Pancreas (tissue), 10 donors: ENCODE measurements around the gene GRK5. TPM values are rescaled to one million over a fixed set of nuclear protein-coding genes. Genes with fewer than 3 reads are reported as not detected.
"Not testable (repeated sequence)": the region's sequence is repeated elsewhere in the genome, so short reads cannot be mapped to it uniquely, and the experiment has no call there.

Experiments
- ATAC-seq, 4 donors: fragments of 200-7000 bp; cut with Tn5 transposase; one replicate each; pipeline versions ENCODE4 v1.8.0 to v1.9.1; 2020; ENCODE audit warnings: mild to moderate bottlenecking in 4 of 4, moderate library complexity in 4 of 4
- DNase-seq, 6 donors: peaks; one replicate each; pipeline ENCODE4 v3.0.0-alpha.2; 2020
- FAIRE-seq: peaks from 2 replicates; lab custom pipeline; 2012; peaks lifted over from hg19 to GRCh38; lab: Jason Lieb, UNC
- H3K27ac ChIP-seq, 4 donors: fragments of 200-600 bp; sonication (generic); 1 replicate in 3 of 4; 2 replicates in 1 of 4; pipeline versions ENCODE4 v1.5.0 to v1.8.0; 2020
- H3K27me3 ChIP-seq, 4 donors: fragments of 200-600 bp; one replicate each; pipeline ENCODE4 v1.8.0; 2021
- H3K36me3 ChIP-seq, 3 donors: fragments of 200-600 bp; sonication (generic) in 1 of 3; one replicate each; pipeline versions ENCODE4 v1.5.0 to v1.8.0; 2020 to 2021
- H3K4me1 ChIP-seq, 3 donors: fragments of 200-600 bp; one replicate each; pipeline ENCODE4 v1.8.0; 2021
- H3K4me3 ChIP-seq, 4 donors: fragments of 200-600 bp; sonication (generic) in 2 of 4; one replicate each; pipeline versions ENCODE4 v1.5.0 to v1.8.0; 2020 to 2021
- H3K9me3 ChIP-seq, 4 donors: fragments of 200-600 bp; one replicate each; pipeline ENCODE4 v1.8.0; 2021
- WGBS, 2 donors: extraction: QIAGEN DNeasy Blood & Tissue Kit; methylation state at CpG; one replicate each; pipeline ENCODE4 v1.1.7; 2013; 5-methylcytosine and 5-hydroxymethylcytosine counted together
- intact Hi-C, 3 donors: fragments of 100-400 bp; cut with DNase I; formaldehyde crosslinking; loops; one replicate each; pipeline versions ENCODE4 v1.11.1 to v1.14.2; 2022
- polyA plus RNA-seq, 2 donors: library from polyadenylated mRNA; stranded (reverse); fragments of 200-250 nt; gene quantifications; one replicate each; pipeline ENCODE4 v1.2.3, GENCODE V29; 2013
- total RNA-seq, 6 donors: library from RNA; stranded (reverse); fragmentation: NEBNext Ultra II Directional in 4 of 6; extraction: Animal tissue kit (Norgen Biotek cat#: 25700) in 4 of 6; gene quantifications; one replicate each; pipeline versions ENCODE4 v1.2.1 to v1.2.4, GENCODE V29; 2021 to 2023
- TF ChIP-seq, protein P1 (sequence below), 4 donors: fragments of 200-600 bp; sonication (generic) in 3 of 4; IDR thresholded peaks; one replicate each; pipeline versions ENCODE4 v1.5.0 to v1.8.0; 2021; ENCODE audit warnings: antibody characterized with exemption in 4 of 4
- donor health status: healthy with polysubstance abuse.
- donor health status: DM: no; HTN: no; CAD: no; lungs with moderate emphysema.
- donor health status: DM: no; HTN: no; CAD: no.
- donor health status: control.
- donor health status: control.
- donor health status: Bipolar disorder and iron deficiency.
- donor health status: DM: yes; HTN: yes; CAD: no.
- donor health status: DM: no; HTN: no; CAD: no.
- donor health status: DM: no; HTN: no; CAD: no.
- donor health status: DM: yes; HTN: yes; CAD: no.

Gene GRK5
- total and polyA plus RNA-seq, 8 donors, result 1.4 to 6.0 (median 2.5) TPM

- Histone ChIP-seq H3K9me3 (no peaks in the 10 kb centered on the region), H3K4me1 (peaks cover 10 to 18% (median 11%) of the 10 kb centered on the region in 3 donors), H3K27me3 (no peaks in the 10 kb centered on the region), H3K27ac (peak overlapping the region; percentile 17 to 57 (median 37)), H3K4me3 (no peak overlapping the region), H3K36me3 (no peaks in the 10 kb centered on the region)
- ATAC-seq (peak; percentile 44 to 60 (median 48)), FAIRE-seq (no peak), DNase-seq (no peak)
- TF ChIP-seq, protein P1, sequence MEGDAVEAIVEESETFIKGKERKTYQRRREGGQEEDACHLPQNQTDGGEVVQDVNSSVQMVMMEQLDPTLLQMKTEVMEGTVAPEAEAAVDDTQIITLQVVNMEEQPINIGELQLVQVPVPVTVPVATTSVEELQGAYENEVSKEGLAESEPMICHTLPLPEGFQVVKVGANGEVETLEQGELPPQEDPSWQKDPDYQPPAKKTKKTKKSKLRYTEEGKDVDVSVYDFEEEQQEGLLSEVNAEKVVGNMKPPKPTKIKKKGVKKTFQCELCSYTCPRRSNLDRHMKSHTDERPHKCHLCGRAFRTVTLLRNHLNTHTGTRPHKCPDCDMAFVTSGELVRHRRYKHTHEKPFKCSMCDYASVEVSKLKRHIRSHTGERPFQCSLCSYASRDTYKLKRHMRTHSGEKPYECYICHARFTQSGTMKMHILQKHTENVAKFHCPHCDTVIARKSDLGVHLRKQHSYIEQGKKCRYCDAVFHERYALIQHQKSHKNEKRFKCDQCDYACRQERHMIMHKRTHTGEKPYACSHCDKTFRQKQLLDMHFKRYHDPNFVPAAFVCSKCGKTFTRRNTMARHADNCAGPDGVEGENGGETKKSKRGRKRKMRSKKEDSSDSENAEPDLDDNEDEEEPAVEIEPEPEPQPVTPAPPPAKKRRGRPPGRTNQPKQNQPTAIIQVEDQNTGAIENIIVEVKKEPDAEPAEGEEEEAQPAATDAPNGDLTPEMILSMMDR (IDR thresholded peaks at IDR 0.05), result no peak
- WGBS, 2 donors, result 43 to 44% methylated on average over 9 of the region's 9 CpGs
- intact Hi-C loops, result no loop called here
These were observed 15.6 kb downstream of the GRK5 start for GRCh38 chr10:119222966-119223386.

GRCh38 chr10:119225083-119225658 is 17.8 kb downstream of the GRK5 start:
- H3K27ac ChIP-seq, result no peak overlapping the region
- H3K27me3 ChIP-seq, result no peaks in the 10 kb centered on the region
- peaks cover 10 to 18% (median 11%) of the 10 kb centered on the region in 3 donors for H3K4me1 ChIP-seq
- DNase-seq (no peak), ATAC-seq (no peak), FAIRE-seq (no peak)
- WGBS, 2 donors, result 46 to 50% methylated on average over 4 of the region's 4 CpGs
- H3K9me3 ChIP-seq, result no peaks in the 10 kb centered on the region
- H3K36me3 ChIP-seq, result no peaks in the 10 kb centered on the region
- intact Hi-C loops, result no loop called here
- H3K4me3 ChIP-seq, result no peak overlapping the region
- TF ChIP-seq, protein P1 (IDR thresholded peaks at IDR 0.05), result no peak

DNA sequence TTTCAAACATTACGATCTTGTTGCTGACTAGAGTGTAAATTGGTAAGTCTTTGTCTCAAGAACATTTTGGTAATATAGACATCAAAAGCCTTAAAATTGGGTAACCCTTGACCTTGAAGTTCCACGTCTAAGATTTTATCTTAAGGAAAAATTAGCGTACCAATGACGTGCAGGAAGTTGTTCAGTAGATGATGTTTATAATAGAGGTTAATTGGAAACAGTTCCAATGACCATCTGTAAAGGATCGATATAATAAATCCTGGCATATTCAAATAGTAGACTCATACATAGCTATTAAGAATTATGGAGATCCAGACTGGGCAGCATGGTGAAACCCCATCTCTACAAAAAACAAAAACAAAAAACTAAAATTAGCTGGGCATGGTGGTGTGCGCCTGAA is 20.5 kb downstream of the GRK5 start:
- FAIRE-seq (no peak), ATAC-seq (no peak), DNase-seq (no peak)
- TF ChIP-seq, protein P1 (IDR thresholded peaks at IDR 0.05), result no peak
- no peak overlapping the region for H3K4me3 ChIP-seq
- H3K27me3 ChIP-seq, result no peaks in the 10 kb centered on the region
- H3K36me3 ChIP-seq, result no peaks in the 10 kb centered on the region
- 83 to 84% methylated on average over 6 of the region's 6 CpGs for WGBS, 2 donors
- peaks cover 1 to 5% (median 2%) of the 10 kb centered on the region in 3 donors for H3K4me1 ChIP-seq
- no peak overlapping the region for H3K27ac ChIP-seq
- intact Hi-C loops, result no loop called here
- no peaks in the 10 kb centered on the region for H3K9me3 ChIP-seq

GRCh38 chr10:119231654-119232053 is 24.3 kb downstream of the GRK5 start:
- Histone ChIP-seq H3K27ac (no peak overlapping the region), H3K36me3 (no peaks in the 10 kb centered on the region), H3K27me3 (no peaks in the 10 kb centered on the region), H3K4me1 (no peaks in the 10 kb centered on the region), H3K4me3 (no peak overlapping the region), H3K9me3 (no peaks in the 10 kb centered on the region)
- FAIRE-seq (no peak), DNase-seq (no peak), ATAC-seq (no peak)
- WGBS, 2 donors, result 89 to 93% methylated on average over 7 of the region's 7 CpGs
- intact Hi-C loops, result no loop called here
- TF ChIP-seq, protein P1 (IDR thresholded peaks at IDR 0.05), result no peak

DNA sequence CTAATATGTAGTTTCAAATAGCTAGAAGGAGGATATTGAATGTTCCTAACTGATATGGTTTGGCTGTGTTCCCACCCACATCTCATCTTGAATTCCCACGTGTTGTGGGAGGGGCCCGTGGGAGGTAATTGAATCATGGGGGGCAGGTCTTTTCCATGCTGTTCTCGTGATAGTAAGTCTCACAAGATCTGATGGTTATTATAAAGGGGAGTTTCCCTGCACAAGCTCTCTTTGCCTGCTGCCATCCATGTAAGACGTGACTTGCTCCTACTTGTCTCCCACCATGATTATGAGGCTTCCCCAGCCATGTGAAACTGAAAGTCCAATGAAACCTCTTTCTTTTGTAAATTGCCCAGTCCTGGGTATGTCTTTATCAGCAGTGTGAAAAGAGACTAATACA is 25.1 kb downstream of the GRK5 start:
- intact Hi-C loops, result not testable (repeated sequence)

More for the DNA sequence above, 25.1 kb downstream of the GRK5 start:
- ATAC-seq, H3K27ac ChIP-seq, H3K4me3 ChIP-seq, H3K9me3 ChIP-seq, H3K36me3 ChIP-seq, H3K27me3 ChIP-seq, H3K4me1 ChIP-seq, FAIRE-seq, DNase-seq: not testable (repeated sequence)
- 70 to 79% methylated on average over 4 of the region's 4 CpGs for WGBS, 2 donors
